WERI-Rb-1 (cell line): ENCODE data around the gene MAP6D1.
"Not testable (repeated sequence)": the region's sequence is repeated elsewhere in the genome, so short reads cannot be mapped to it uniquely, and the experiment has no call there.

ENCODE experiments used
- DNase-seq: peaks from one replicate; pipeline ENCODE4 v3.0.0-alpha.2; 2020
- H3K27ac ChIP-seq: fragments of 250-450 bp; sonication (Bioruptor Pico); 2 replicates; pipeline ENCODE4 v1.5.1; 2020; ENCODE audit warnings: mild to moderate bottlenecking, moderate library complexity
- H3K27me3 ChIP-seq: fragments of 250-450 bp; sonication (Bioruptor Pico); 2 replicates; pipeline ENCODE4 v1.5.1; 2021; ENCODE audit warnings: mild to moderate bottlenecking, low read depth, moderate library complexity; ENCODE audit not compliant: insufficient read depth, severe bottlenecking
- H3K36me3 ChIP-seq: fragments of 250-450 bp; sonication (Bioruptor Pico); 2 replicates; pipeline ENCODE4 v1.5.1; 2020; ENCODE audit warnings: mild to moderate bottlenecking, moderate library complexity
- H3K4me3 ChIP-seq: 2 replicates; pipeline ENCODE4 v1.5.1; 2011; ENCODE audit warnings: low read depth, mild to moderate bottlenecking, control low read depth, low read length
- H3K9me3 ChIP-seq: fragments of 250-450 bp; sonication (Bioruptor Pico); 2 replicates; pipeline ENCODE4 v1.5.1; 2021; ENCODE audit warnings: mild to moderate bottlenecking, moderate library complexity; ENCODE audit not compliant: severe bottlenecking
- CTCF ChIP-seq: IDR thresholded peaks from 2 replicates; pipeline ENCODE4 v1.5.1; 2011; ENCODE audit warnings: low read depth, mild to moderate bottlenecking, control low read depth, inconsistent platforms, low read length

MAP6D1 gene

GRCh38 chr3:183794452-183794851 lies 30.9 kb downstream of the MAP6D1 start:
- Histone ChIP-seq H3K36me3 (peaks cover 77% of the 10 kb centered on the region), H3K4me3 (no peak overlapping the region), H3K27ac (no peak overlapping the region), H3K27me3 (no peaks in the 10 kb centered on the region), H3K9me3 (no peaks in the 10 kb centered on the region)
- no peak for DNase-seq
- TF ChIP-seq CTCF, result no peak

- TF ChIP-seq CTCF, result no peak
- no peak for DNase-seq
- Histone ChIP-seq H3K36me3 (peaks cover 72% of the 10 kb centered on the region), H3K27me3 (no peaks in the 10 kb centered on the region), H3K27ac (no peak overlapping the region), H3K4me3 (no peak overlapping the region), H3K9me3 (no peaks in the 10 kb centered on the region)
Observed at GRCh38 chr3:183792976-183793375, 32.4 kb downstream of the MAP6D1 start.

GRCh38 chr3:183790700-183791099 lies 34.7 kb downstream of the MAP6D1 start:
- H3K9me3 ChIP-seq, result no peaks in the 10 kb centered on the region
- TF ChIP-seq CTCF, result no peak
- H3K27me3 ChIP-seq, result no peaks in the 10 kb centered on the region
- peaks cover 78% of the 10 kb centered on the region for H3K36me3 ChIP-seq
- H3K27ac ChIP-seq, result no peak overlapping the region
- no peak for DNase-seq
- no peak overlapping the region for H3K4me3 ChIP-seq

GRCh38 chr3:183789826-183790225 lies 35.6 kb downstream of the MAP6D1 start:
- Histone ChIP-seq H3K9me3 (no peaks in the 10 kb centered on the region), H3K4me3 (no peak overlapping the region), H3K27ac (no peak overlapping the region), H3K36me3 (peaks cover 85% of the 10 kb centered on the region), H3K27me3 (no peaks in the 10 kb centered on the region)
- no peak for DNase-seq
- TF ChIP-seq CTCF, result no peak

GRCh38 chr3:183784503-183784902 lies 40.9 kb downstream of the MAP6D1 start:
- peaks cover 83% of the 10 kb centered on the region for H3K36me3 ChIP-seq
- H3K9me3 ChIP-seq, H3K27ac ChIP-seq, H3K27me3 ChIP-seq, H3K4me3 ChIP-seq, DNase-seq: not testable (repeated sequence)

- DNase-seq, result no peak
- H3K9me3 ChIP-seq, result no peaks in the 10 kb centered on the region
- no peak overlapping the region for H3K27ac ChIP-seq
- no peak overlapping the region for H3K4me3 ChIP-seq
- H3K27me3 ChIP-seq, result no peaks in the 10 kb centered on the region
- H3K36me3 ChIP-seq, result peaks cover 86% of the 10 kb centered on the region
- no peak for TF ChIP-seq CTCF
Observed at GRCh38 chr3:183782576-183783276, 42.7 kb downstream of the MAP6D1 start.
